Kidney tubule cell (primary cell): ENCODE data around the gene PRKCB.

Experiments used
- DNase-seq: peaks from one replicate; pipeline ENCODE4 v3.0.0-alpha.2; 2018; ENCODE audit warnings: low spot score

The PRKCB gene

GRCh38 chr16:23835390-23836077 is at the start of gene PRKCB:
Gene PRKCB, plus strand, starts transcription at chr16:23835983.
- peak; percentile 34 for DNase-seq

- DNase-seq = no peak
Measured at GRCh38 chr16:23786964-23787561, 48.7 kb upstream of the PRKCB start.

GRCh38 chr16:23788685-23789084 is 47.1 kb upstream of the PRKCB start:
- no peak for DNase-seq

GRCh38 chr16:23795378-23795777 is 40.4 kb upstream of the PRKCB start:
- no peak for DNase-seq

GRCh38 chr16:23796941-23797340 is 38.8 kb upstream of the PRKCB start:
- no peak for DNase-seq

- DNase-seq = peak; percentile 66
Measured at GRCh38 chr16:23801378-23801777, 34.4 kb upstream of the PRKCB start.

GRCh38 chr16:23802776-23803175 is 33.0 kb upstream of the PRKCB start:
- DNase-seq = no peak

GRCh38 chr16:23803591-23804123 is 32.1 kb upstream of the PRKCB start:
- DNase-seq = peak; percentile 37

GRCh38 chr16:23807028-23807427 is 28.8 kb upstream of the PRKCB start:
- peak; percentile 32 for DNase-seq

- no peak for DNase-seq
Measured at GRCh38 chr16:23821467-23821866, 14.3 kb upstream of the PRKCB start.

GRCh38 chr16:23821875-23822688 is 13.7 kb upstream of the PRKCB start:
- DNase-seq = no peak

- DNase-seq = peak; percentile 80
Measured at GRCh38 chr16:23823475-23824384, 12.1 kb upstream of the PRKCB start.

- no peak for DNase-seq
Measured at GRCh38 chr16:23824909-23825308, 10.9 kb upstream of the PRKCB start.

GRCh38 chr16:23826528-23827045 is 9.2 kb upstream of the PRKCB start:
- no peak for DNase-seq

GRCh38 chr16:23827057-23827456 is 8.7 kb upstream of the PRKCB start:
- DNase-seq = no peak

- DNase-seq = no peak
Measured at GRCh38 chr16:23829454-23829853, 6.3 kb upstream of the PRKCB start.

GRCh38 chr16:23830276-23830675 is 5.5 kb upstream of the PRKCB start:
- DNase-seq = no peak

- DNase-seq = no peak
Measured at GRCh38 chr16:23832882-23833281, 2.9 kb upstream of the PRKCB start.

- DNase-seq = no peak
Measured at GRCh38 chr16:23833504-23833903, 2.3 kb upstream of the PRKCB start.

GRCh38 chr16:23833960-23834685 is 1.7 kb upstream of the PRKCB start:
- DNase-seq = no peak

- DNase-seq = no peak
Measured at GRCh38 chr16:23836078-23836403, 258 bp downstream of the PRKCB start.
